B cell (primary cell): ENCODE data around the gene RCOR3. TPM values are rescaled to one million over a fixed set of nuclear protein-coding genes. Genes with fewer than 3 reads are reported as not detected.

ENCODE experiments used
- ATAC-seq: fragments of 200-7000 bp; cut with Tn5 transposase; one replicate; pipeline ENCODE4 v1.10.0; 2021; ENCODE audit warnings: low read depth, mild to moderate bottlenecking, moderate number of reproducible peaks, moderate library complexity
- CTCF ChIA-PET: fragments of 350-600 bp; sonication (Branson Sonifier 250); formaldehyde crosslinking; loops from one replicate; lab custom pipeline; 2021; ENCODE audit warnings: antibody characterized with exemption, inconsistent platforms; lab: Charles Lee
- POLR2A ChIA-PET: fragments of 350-600 bp; sonication (Branson Sonifier 250); formaldehyde crosslinking; loops from one replicate; lab custom pipeline; 2021; ENCODE audit warnings: antibody characterized with exemption; lab: Charles Lee
- DNase-seq: peaks from one replicate; pipeline ENCODE4 v3.0.0; 2013
- H2AFZ ChIP-seq: 2 replicates; pipeline ENCODE4 v1.6.1; 2012; ENCODE audit warnings: mild to moderate bottlenecking, low read depth, low read length; ENCODE audit not compliant: insufficient read depth, poor library complexity, severe bottlenecking
- H3K27ac ChIP-seq, 2 donors: 1 replicate in 1 of 2; 2 replicates in 1 of 2; pipeline ENCODE4 v1.5.1; 2012 to 2013; ENCODE audit warnings: low read length in 2 of 2, mild to moderate bottlenecking in 2 of 2, moderate library complexity in 1 of 2
- H3K27me3 ChIP-seq, 4 experiments: fragments of 200-600 bp in 1 of 4; sonication (generic) in 1 of 4; replicated peaks in 1 of 4; 1 replicate in 2 of 4; 2 replicates in 2 of 4; pipeline versions ENCODE4 v1.6.1 to v1.7.0; 2013 to 2016; ENCODE audit warnings: low read length in 3 of 4, mild to moderate bottlenecking in 2 of 4, mixed read lengths in 1 of 4, moderate library complexity in 1 of 4; ENCODE audit not compliant: insufficient read depth in 4 of 4, control insufficient read depth in 3 of 4; ENCODE audit errors: control extremely low read depth in 1 of 4
- H3K36me3 ChIP-seq, 2 experiments: replicated peaks in 1 of 2; 1 replicate in 1 of 2; 2 replicates in 1 of 2; pipeline versions ENCODE4 v1.6.1 to v1.7.1; 2013; ENCODE audit warnings: low read length in 1 of 2; ENCODE audit not compliant: insufficient read depth in 2 of 2, control insufficient read depth in 1 of 2; ENCODE audit errors: control extremely low read depth in 1 of 2, extremely low read depth in 1 of 2
- H3K4me1 ChIP-seq, 2 donors: fragments of 200-600 bp in 1 of 2; sonication (generic) in 1 of 2; 1 replicate in 1 of 2; 2 replicates in 1 of 2; pipeline versions ENCODE4 v1.5.1 to v1.6.1; 2013 to 2017; ENCODE audit warnings: low read length in 2 of 2; ENCODE audit not compliant: control insufficient read depth in 2 of 2, insufficient read depth in 2 of 2
- H3K4me2 ChIP-seq: replicated peaks from 2 replicates; pipeline ENCODE3; 2012; ENCODE audit warnings: mild to moderate bottlenecking, low read depth, low read length; ENCODE audit not compliant: poor library complexity, severe bottlenecking
- H3K4me3 ChIP-seq, 5 experiments: fragments of 200-600 bp in 1 of 5; sonication (generic) in 1 of 5; 1 replicate in 3 of 5; 2 replicates in 2 of 5; pipeline versions ENCODE4 v1.5.1 to v1.7.0; 2011 to 2016; ENCODE audit warnings: low read length in 4 of 5, mild to moderate bottlenecking in 4 of 5, low read depth in 2 of 5, control low read depth in 1 of 5, moderate library complexity in 1 of 5; ENCODE audit not compliant: insufficient read depth in 1 of 5; ENCODE audit errors: control extremely low read depth in 1 of 5, extremely low read depth in 1 of 5
- H3K79me2 ChIP-seq: fragments of 200-600 bp; sonication (generic); one replicate; pipeline ENCODE4 v1.6.0; 2016; ENCODE audit warnings: low read length; ENCODE audit not compliant: control insufficient read depth, insufficient read depth
- H3K9ac ChIP-seq: fragments of 200-600 bp; sonication (generic); 2 replicates; pipeline ENCODE4 v1.6.1; 2017; ENCODE audit warnings: mild to moderate bottlenecking, low read length, moderate library complexity
- H3K9me3 ChIP-seq, 3 donors: one replicate each; pipeline versions ENCODE4 v1.6.1 to v1.7.1; 2013; ENCODE audit warnings: low read length in 2 of 3; ENCODE audit not compliant: control insufficient read depth in 2 of 3, insufficient read depth in 1 of 3; ENCODE audit errors: control extremely low read depth in 1 of 3
- H4K20me1 ChIP-seq: 2 replicates; pipeline ENCODE4 v1.6.0; 2012; ENCODE audit warnings: mild to moderate bottlenecking, low read length; ENCODE audit not compliant: insufficient read depth, control insufficient read depth, poor library complexity, severe bottlenecking
- H3K27ac Mint-ChIP-seq: one replicate; pipeline ENCODE4 v1.8.0; 2021; ENCODE audit warnings: mixed read lengths
- H3K27me3 Mint-ChIP-seq: one replicate; pipeline ENCODE4 v1.8.0; 2021; ENCODE audit warnings: mixed read lengths
- H3K4me1 Mint-ChIP-seq: one replicate; pipeline ENCODE4 v1.8.0; 2021; ENCODE audit warnings: mixed read lengths
- H3K4me3 Mint-ChIP-seq: one replicate; pipeline ENCODE4 v1.8.0; 2021; ENCODE audit warnings: mixed read lengths
- H3K9me3 Mint-ChIP-seq: one replicate; pipeline ENCODE4 v1.8.0; 2022; ENCODE audit warnings: mixed read lengths; ENCODE audit not compliant: insufficient read depth
- CTCF ChIP-seq: fragments of 200-600 bp; IDR thresholded peaks from one replicate; pipeline ENCODE4 v1.8.0; 2022; ENCODE audit warnings: antibody characterized with exemption, mild to moderate bottlenecking
- EZH2 ChIP-seq: IDR thresholded peaks from 2 replicates; pipeline ENCODE4 v1.6.1; 2012; ENCODE audit warnings: borderline replicate concordance, low read depth, mild to moderate bottlenecking, moderate library complexity, low read length; ENCODE audit not compliant: insufficient read depth, poor library complexity, severe bottlenecking
- WGBS: methylation state at CpG from one replicate; pipeline ENCODE4 v1.1.5; 2013; ENCODE audit warnings: missing lambda C conversion rate; ENCODE audit not compliant: insufficient coverage; 5-methylcytosine and 5-hydroxymethylcytosine counted together
- intact Hi-C: fragments of 100-400 bp; cut with micrococcal nuclease; formaldehyde crosslinking; loops from one replicate; pipeline ENCODE4 v1.10.0; 2022
- polyA plus RNA-seq: library from polyadenylated mRNA; depleted of rRNA; stranded (reverse); fragments of >200 nt; gene quantifications from 2 replicates; pipeline ENCODE4 v1.2.3, GENCODE V29; 2012
- total RNA-seq, 2 donors: library from RNA; stranded (reverse); fragments of 120-200 nt in 1 of 2; gene quantifications; 1 replicate in 1 of 2; 2 replicates in 1 of 2; pipeline versions ENCODE4 v1.2.3 to v1.2.4, GENCODE V29; 2013 to 2022

The RCOR3 gene
- total and polyA plus RNA-seq, 2 donors (not counting 1 experiment from before 2014, with no cell fraction given): 42.7 to 120 TPM

- ChIA-PET CTCF (no interaction called here), POLR2A (no interaction called here)
- peaks cover 17% of the 10 kb centered on the region for H3K4me1 Mint-ChIP-seq
- TF ChIP-seq CTCF: no peak
- no peak for TF ChIP-seq EZH2
- peak overlapping the region; percentile 88 to 90 for H3K27ac ChIP-seq
- H3K36me3 ChIP-seq: peaks cover 0 to under 1% of the 10 kb centered on the region in 2 experiments
- H3K27ac Mint-ChIP-seq: peak overlapping the region; percentile 96
- no peaks in the 10 kb centered on the region for H3K9me3 Mint-ChIP-seq
- DNase-seq (no peak), ATAC-seq (peak; percentile 25)
- 0% methylated on average over 11 of the region's 39 CpGs for WGBS
- H3K27me3 ChIP-seq: no peaks in the 10 kb centered on the region
- no peaks in the 10 kb centered on the region for H3K9me3 ChIP-seq
- H3K4me3 Mint-ChIP-seq: peak overlapping the region; percentile 92
- H3K4me3 ChIP-seq: peak overlapping the region; percentile 81 to 93 (median 90)
- peak overlapping the region; percentile 82 for H3K9ac ChIP-seq
- H4K20me1 ChIP-seq: peaks cover 13% of the 10 kb centered on the region
- H3K79me2 ChIP-seq: peaks cover 31% of the 10 kb centered on the region
- H3K4me1 ChIP-seq: peaks cover 11 to 16% of the 10 kb centered on the region in 2 donors
- peak overlapping the region; percentile 97 for H2AFZ ChIP-seq
- H3K4me2 ChIP-seq: peak overlapping the region; percentile 91
- no peaks in the 10 kb centered on the region for H3K27me3 Mint-ChIP-seq
- intact Hi-C loops: loop anchor here (2.0 to 5.0 kb wide), 10 partner anchors 67 to 1533 kb away; partner anchors contain the start of genes DTL, INTS7, KCNH1 and NEK2
Measured at GRCh38 chr1:211259638-211260126, 516 bp downstream of the RCOR3 start.
